HL-60 (cell line): Measurements from ENCODE around the gene AKT3.

Experiments
- DNase-seq, 2 experiments: peaks; one replicate each; pipeline ENCODE4 v3.0.0-alpha.2; 2010 to 2020; ENCODE audit warnings: low read depth in 1 of 2, low spot score in 1 of 2
- H3K27ac ChIP-seq: fragments of 250-450 bp; sonication (Bioruptor Pico); replicated peaks from 2 replicates; pipeline ENCODE4 v1.5.1; 2020; ENCODE audit warnings: mild to moderate bottlenecking, moderate library complexity
- H3K27me3 ChIP-seq: fragments of 250-450 bp; sonication (Bioruptor Pico); 2 replicates; pipeline ENCODE4 v1.5.1; 2021; ENCODE audit warnings: mild to moderate bottlenecking, moderate library complexity; ENCODE audit not compliant: insufficient read depth, poor library complexity, severe bottlenecking
- H3K4me3 ChIP-seq: replicated peaks from 2 replicates; pipeline ENCODE4 v1.5.1; 2011; ENCODE audit warnings: mild to moderate bottlenecking, control low read depth, low read length; ENCODE audit not compliant: insufficient read depth
- CTCF ChIP-seq: IDR thresholded peaks from one replicate; pipeline ENCODE4 v1.5.1; 2011; ENCODE audit warnings: low read length, control low read depth, inconsistent platforms; ENCODE audit not compliant: insufficient read depth
- GABPA ChIP-seq: IDR thresholded peaks from 2 replicates; pipeline ENCODE4 v1.6.1; 2012; ENCODE audit warnings: low read depth
- POLR2AphosphoS5 ChIP-seq: IDR thresholded peaks from 2 replicates; pipeline ENCODE4 v1.6.1; 2012; ENCODE audit warnings: low read depth
- REST ChIP-seq: IDR thresholded peaks from 2 replicates; pipeline ENCODE4 v1.6.1; 2012; ENCODE audit warnings: low read depth; ENCODE audit not compliant: insufficient replicate concordance
- SPI1 ChIP-seq: IDR thresholded peaks from 2 replicates; pipeline ENCODE4 v1.6.1; 2012; ENCODE audit warnings: low read depth, mild to moderate bottlenecking, borderline replicate concordance

Gene AKT3

GRCh38 chr1:243799908-243800307 is 50.1 kb downstream of the AKT3 start:
- H3K4me3 ChIP-seq = no peak overlapping the region
- DNase-seq = no peak
- H3K27ac ChIP-seq = no peak overlapping the region
- H3K27me3 ChIP-seq = no peaks in the 10 kb centered on the region
- no peak for TF ChIP-seq CTCF
- TF ChIP-seq REST = no peak
- no peak for TF ChIP-seq GABPA
- no peak for TF ChIP-seq SPI1
- TF ChIP-seq POLR2AphosphoS5 = no peak

GRCh38 chr1:243798726-243799125 is 51.3 kb downstream of the AKT3 start:
- Histone ChIP-seq H3K27ac (no peak overlapping the region), H3K4me3 (no peak overlapping the region), H3K27me3 (no peaks in the 10 kb centered on the region)
- no peak for DNase-seq
- TF ChIP-seq CTCF (no peak), GABPA (no peak), SPI1 (no peak), POLR2AphosphoS5 (no peak), REST (no peak)

- no peaks in the 10 kb centered on the region for H3K27me3 ChIP-seq
- no peak for TF ChIP-seq SPI1
- TF ChIP-seq CTCF = no peak
- no peak for TF ChIP-seq REST
- no peak for TF ChIP-seq POLR2AphosphoS5
- no peak for TF ChIP-seq GABPA
- no peak overlapping the region for H3K4me3 ChIP-seq
- no peak for DNase-seq
- H3K27ac ChIP-seq = no peak overlapping the region
Observed at GRCh38 chr1:243796016-243796415, 54.0 kb downstream of the AKT3 start.
